NCI-H2029 treated with DMSO at 0.1 percent for 48 hours (cell line): ENCODE data around the gene LARP7.
"Not testable (repeated sequence)": the region's sequence is repeated elsewhere in the genome, so short reads cannot be mapped to it uniquely, and the experiment has no call there.

Experiments
- DNase-seq: peaks from one replicate; lab custom pipeline; 2025; lab: John Stamatoyannopoulos, UW

The LARP7 gene

GRCh38 chr4:112650332-112650731 is 13.4 kb downstream of the LARP7 start:
- no peak for DNase-seq

DNA sequence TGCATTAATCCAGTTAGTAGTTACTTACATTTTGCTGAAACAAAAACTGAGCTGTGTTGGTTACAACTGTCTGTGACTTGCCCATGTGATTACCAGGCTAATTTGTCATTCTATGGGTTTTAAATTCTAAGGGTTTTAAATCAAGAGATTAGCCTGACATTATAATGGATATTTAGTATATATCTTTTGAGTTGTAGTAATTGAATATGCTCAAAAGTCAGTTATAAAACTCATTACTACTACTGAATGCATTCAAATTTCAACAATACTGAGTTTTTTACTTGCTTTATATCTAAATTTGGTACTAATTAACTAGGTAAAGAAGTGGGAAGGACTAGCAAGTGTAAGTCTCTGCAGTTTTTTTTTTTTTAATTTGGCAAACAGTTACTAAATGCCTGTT is 14.7 kb downstream of the LARP7 start:
- no peak for DNase-seq

- no peak for DNase-seq
Observed at GRCh38 chr4:112652216-112652615, 15.3 kb downstream of the LARP7 start.

DNA sequence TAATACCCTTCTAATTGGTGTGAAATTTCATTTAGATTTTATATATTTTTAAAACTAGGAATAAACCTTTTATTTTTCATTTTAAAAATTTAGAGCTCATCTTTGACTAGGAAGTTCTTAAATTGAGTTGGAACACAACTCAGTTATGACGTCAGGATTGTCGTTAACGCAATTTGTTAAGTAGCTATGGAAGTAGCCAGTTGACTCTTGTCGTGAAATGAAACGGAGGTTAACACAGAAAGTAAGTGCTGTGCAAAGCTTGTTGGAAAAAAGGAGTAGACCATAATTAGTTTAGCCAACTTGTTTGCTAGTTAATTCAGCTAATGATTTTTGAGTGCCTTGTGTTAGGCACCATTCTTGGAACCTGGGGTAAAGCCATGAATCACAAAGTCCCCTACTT is 18.3 kb downstream of the LARP7 start:
- no peak for DNase-seq

DNA sequence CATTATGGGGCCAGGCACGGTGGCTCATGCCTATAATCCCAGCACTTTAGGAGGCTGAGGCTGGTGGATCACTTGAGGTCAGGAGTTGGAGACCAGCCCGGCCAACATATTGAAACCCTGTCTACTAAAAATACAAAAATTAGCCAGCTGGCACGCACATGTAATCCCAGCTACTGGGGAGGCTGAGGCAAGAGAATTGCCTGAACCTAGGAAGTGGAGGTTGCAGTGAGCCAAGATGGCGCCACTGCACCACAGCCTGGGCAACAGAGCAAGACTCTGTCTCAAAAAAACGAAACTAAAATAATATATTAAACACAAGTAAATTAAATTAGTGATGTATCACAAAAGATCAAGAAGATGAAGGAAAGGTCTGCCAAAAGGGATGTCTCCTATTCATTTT is 19.2 kb downstream of the LARP7 start:
- DNase-seq: not testable (repeated sequence)

DNA sequence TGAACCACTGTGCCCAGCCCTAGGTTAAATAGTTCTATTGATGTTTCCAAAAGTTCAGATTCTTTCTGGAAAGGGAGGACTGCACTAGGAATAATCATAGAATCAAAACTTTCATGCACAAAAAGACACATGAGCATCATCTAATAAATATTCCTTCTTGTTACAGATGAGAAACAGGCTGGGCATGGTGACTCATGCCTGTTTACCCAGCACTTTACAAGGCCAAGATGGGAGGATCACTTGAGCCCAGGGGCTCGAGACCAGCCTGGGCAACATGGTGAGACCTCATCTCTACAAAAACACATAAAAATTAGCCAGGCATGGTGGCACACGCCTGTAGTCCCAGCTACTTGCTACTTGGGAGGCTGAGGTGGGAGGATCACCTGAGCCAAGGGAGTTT is 27.7 kb downstream of the LARP7 start:
- DNase-seq: no peak

- no peak for DNase-seq
Observed at GRCh38 chr4:112668131-112668530, 31.2 kb downstream of the LARP7 start.

DNA sequence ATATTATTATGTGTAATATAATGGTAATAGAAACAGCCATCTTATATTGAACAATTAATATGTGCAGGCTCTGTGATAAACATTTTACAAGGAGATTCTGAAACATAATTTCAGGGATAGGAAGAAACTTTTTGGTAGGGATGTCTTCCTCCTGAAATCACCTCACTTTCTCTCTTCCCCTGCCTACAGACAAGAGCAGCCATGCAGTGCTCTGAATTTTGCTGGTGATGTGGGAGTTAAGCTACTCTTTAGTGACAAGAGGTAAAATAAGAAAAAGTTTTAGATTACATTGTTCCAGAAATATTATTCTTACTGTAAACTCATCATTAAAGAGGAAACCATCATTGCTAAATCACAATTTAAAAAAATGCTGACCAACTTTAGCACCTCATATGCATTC is 36.1 kb downstream of the LARP7 start:
- no peak for DNase-seq

GRCh38 chr4:112673686-112674085 is 36.7 kb downstream of the LARP7 start:
- no peak for DNase-seq

DNA sequence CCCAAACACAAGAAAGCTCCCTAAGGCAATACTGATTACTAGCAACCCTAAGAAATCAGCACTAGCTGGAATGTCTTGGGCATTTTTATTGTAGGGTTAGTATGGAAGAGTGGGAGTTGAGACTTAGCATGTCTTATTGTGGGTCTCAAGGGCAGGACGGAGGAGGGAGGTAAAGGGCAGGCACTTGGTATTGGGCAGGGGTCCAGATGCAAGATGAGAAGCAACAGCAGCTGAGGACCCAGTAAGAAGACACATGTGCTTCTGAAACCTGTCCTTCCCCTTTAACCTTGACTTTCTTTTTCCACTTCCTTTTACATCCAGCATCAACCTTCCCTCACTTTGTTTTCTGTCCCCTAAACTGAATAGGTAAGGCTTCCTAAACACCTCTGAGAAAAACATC is 37.4 kb downstream of the LARP7 start:
- no peak for DNase-seq

DNA sequence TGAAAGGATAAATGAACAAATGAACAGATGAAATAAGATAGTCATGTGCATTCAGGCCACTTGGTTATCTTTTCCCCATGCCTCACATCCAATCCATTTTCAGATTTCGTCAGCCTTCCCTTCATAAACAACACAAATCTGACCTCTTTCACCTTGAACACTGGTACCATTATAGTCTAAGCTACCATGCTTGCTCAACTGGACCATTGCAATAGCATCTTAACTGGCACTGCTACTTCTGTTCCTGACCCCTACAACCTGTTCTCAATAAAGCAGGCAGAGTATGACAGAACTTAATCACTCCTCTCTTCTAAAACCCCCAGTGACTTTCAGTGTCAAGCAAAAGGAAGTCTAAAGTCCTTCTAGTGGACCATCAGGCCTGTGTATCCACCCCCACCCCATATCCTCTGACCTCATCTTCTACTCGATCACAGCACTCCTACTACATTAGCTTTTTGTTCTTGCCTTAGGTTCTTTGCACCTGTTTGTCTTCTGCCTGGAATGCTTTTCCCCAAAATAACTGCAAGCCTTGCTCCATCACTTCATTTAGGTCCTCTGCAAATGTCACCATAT is 40.7 kb downstream of the LARP7 start:
- no peak for DNase-seq

- no peak for DNase-seq
Observed at GRCh38 chr4:112680996-112681395, 44.1 kb downstream of the LARP7 start.

DNA sequence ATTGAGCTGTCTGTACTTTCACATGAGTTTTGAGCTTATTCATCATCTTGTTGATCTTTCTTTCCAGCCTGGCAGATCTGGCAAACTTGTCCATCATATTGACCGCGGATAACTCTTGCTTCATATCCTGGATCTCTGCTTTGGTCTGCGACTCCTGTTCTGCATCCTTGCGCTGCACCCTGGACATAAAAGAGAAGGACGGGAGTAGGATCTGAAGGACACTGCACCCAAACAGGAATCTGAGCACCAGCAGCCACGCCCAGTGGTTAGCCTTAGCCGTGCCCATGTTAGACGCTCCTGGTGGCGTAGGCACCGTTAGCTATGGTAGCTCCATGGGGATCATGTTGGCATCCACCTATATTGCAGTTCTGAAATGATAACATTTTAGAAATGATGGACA is 56.6 kb downstream of the LARP7 start:
- DNase-seq: no peak

- no peak for DNase-seq
Observed at GRCh38 chr4:112700679-112701078, 63.7 kb downstream of the LARP7 start.

DNA sequence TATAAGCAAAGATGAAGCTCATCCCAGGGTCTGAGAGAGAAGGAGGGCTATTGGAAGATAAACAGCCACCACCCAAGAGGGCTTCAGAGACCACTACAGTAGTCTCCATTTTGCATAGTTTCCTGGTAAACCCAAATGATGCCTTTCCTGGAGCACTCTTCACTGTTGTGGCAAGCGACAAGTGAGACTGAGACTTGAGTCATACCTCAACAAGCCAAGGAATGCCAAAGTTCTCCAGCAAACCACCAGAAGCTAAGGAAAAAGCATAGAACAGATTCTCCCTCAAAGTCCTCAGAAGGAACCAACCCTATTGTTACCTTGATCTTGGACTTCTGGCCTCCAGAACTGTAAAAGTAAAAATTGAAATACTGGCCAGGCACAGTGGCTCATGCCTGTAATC is 65.9 kb downstream of the LARP7 start:
- no peak for DNase-seq

DNA sequence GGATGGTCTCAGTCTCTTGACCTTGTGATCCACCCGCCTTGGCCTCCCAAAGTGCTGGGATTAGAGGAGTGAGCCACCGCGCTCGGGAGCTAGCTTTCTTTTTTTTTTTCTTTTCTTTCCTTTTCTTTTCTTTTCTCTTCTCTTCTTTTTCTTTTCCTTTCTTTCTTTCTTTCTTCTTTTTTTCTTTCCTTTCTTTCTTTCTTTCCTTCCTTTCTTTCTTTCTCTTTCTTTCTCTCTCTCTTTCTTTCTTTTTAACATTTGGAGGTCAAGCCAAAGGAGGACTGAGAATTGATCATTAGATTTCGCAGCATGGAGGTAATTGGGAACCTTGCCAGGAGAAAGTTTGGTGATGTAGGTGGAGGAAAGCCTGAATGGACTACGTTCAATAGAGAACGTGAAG is 67.4 kb downstream of the LARP7 start:
- DNase-seq: no peak

DNA sequence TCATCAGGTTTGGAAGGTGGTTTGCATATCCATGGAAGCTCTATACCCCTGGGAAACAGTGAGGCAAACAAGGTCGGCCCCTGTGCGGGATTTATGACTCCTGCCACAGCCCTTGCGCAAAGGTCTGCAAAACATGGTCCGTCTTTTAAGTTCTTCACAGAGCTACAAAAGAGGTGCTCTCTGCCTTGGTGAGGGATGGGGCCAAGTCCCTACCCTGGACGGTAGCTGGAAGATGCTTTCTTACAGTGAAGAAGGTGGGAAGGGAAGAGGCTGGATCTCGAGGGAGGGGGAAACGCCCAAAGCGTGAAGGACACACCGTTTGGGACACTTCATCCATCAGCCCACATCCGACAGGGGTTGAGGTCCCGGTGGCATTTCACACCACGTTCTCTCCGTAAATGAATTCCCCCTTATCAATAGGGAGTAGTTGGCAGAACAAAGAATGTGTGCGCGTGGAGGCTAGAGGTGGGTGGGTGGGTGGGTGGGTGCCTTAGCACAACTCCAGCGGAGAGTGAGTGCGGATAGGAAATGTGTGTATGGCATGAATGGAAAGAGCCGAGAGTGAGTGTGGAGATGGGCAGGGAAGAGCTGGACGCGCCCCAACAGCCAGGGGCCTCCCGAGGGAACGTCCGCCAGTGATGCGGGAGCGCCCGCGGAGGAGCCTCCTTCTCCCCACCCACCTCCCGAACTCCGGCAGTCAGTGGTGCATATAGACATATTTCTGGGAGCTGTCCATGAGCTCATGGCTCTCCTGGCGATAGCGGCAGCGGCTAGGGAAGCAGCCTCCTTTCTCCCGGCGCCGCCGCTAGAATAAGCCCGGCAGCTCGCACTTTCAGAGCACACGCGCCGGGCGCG is 68.3 kb downstream of the LARP7 start:
- DNase-seq: no peak

DNA sequence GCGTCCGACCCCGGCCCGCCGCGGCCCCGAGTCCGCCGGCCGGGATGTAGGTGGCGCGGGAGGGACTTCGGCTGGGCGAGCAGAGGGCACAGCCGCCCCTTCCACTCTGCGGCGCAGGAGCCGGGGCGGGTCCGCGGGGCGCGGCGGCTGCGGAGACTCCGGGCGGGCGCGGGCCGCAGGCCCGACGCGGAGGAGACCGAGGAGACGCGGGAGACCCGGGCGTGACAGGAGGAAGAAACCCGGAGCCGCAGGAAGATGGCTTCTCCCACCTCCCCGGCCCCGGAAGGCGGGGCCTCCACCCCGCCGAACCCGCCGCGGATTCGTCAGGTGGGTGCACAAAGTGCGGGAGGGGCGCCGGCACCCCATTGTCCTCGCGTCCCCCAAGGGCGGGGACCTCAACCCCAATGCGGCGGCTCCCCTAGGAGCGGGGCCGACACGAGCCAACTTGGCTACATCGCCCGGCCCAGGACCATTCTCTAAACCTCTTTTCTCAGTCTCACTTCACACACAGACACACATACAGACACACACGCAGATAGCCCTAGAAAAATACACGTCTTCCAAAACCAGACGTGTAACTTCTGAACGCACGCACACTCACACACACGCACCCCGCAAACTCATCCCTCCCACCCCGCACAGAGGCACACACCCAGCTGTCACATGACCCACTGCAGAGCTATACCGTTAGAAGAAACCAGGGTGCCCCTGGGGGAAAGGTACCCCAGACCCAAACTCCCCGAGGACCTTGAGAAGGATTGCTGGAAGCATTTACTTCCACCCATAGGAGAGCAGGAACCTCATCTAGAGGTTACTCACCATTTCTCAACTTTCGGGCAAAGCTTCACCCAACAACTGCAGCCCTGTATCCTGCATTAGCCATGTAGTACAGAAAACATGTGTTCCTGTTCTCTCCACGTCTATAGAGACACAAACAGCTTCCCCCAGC is 69.2 kb downstream of the LARP7 start:
- DNase-seq: not testable (repeated sequence)

GRCh38 chr4:112706840-112707207 is 69.9 kb downstream of the LARP7 start:
- DNase-seq: no peak
